Lower lobe of right lung (tissue), 2 donors: Measurements from ENCODE around the gene RNF113B. TPM values are rescaled to one million over a fixed set of nuclear protein-coding genes. Genes with fewer than 3 reads are reported as not detected.

Source experiments
- ATAC-seq, 2 donors: fragments of 200-7000 bp; cut with Tn5 transposase; one replicate each; pipeline ENCODE4 v1.9.1; 2020 to 2022; ENCODE audit warnings: mild to moderate bottlenecking in 2 of 2, moderate library complexity in 2 of 2
- DNase-seq: peaks from one replicate; pipeline ENCODE4 v3.0.0-alpha.2; 2020
- H3K27ac ChIP-seq: fragments of 200-600 bp; one replicate; pipeline ENCODE4 v1.8.0; 2022
- H3K27me3 ChIP-seq: fragments of 200-600 bp; one replicate; pipeline ENCODE4 v1.8.0; 2022; ENCODE audit warnings: low read depth
- H3K36me3 ChIP-seq: fragments of 200-600 bp; one replicate; pipeline ENCODE4 v1.8.0; 2022; ENCODE audit warnings: mild to moderate bottlenecking
- H3K4me1 ChIP-seq: fragments of 200-600 bp; one replicate; pipeline ENCODE4 v1.8.0; 2022
- H3K4me3 ChIP-seq: fragments of 200-600 bp; one replicate; pipeline ENCODE4 v1.8.0; 2022; ENCODE audit warnings: mild to moderate bottlenecking
- H3K9me3 ChIP-seq: fragments of 200-600 bp; one replicate; pipeline ENCODE4 v1.8.0; 2022
- CTCF ChIP-seq: fragments of 200-600 bp; IDR thresholded peaks from one replicate; pipeline ENCODE4 v1.8.0; 2022; ENCODE audit warnings: antibody characterized with exemption, mild to moderate bottlenecking
- intact Hi-C: fragments of 100-400 bp; cut with DNase I; formaldehyde crosslinking; loops from one replicate; pipeline ENCODE4 v1.11.0; 2022
- total RNA-seq: library from RNA; stranded (reverse); fragmentation: NEBNext Ultra II Directional; extraction: Animal tissue kit (Norgen Biotek cat#: 25700); gene quantifications from one replicate; pipeline ENCODE4 v1.2.1, GENCODE V29; 2021
- donor health status: DM: no; HTN: yes; CAD: no; lungs with severe emphysema.

RNF113B gene
- total RNA-seq, 1 donor from 2014 or later, result not detected

GRCh38 chr13:98200211-98200878 lies 23.3 kb upstream of the RNF113B start:
- H3K36me3 ChIP-seq, result no peaks in the 10 kb centered on the region
- H3K9me3 ChIP-seq, result no peaks in the 10 kb centered on the region
- intact Hi-C loops, result no loop called here
- ATAC-seq (no peak), DNase-seq (no peak)
- H3K27me3 ChIP-seq, result no peaks in the 10 kb centered on the region
- no peak overlapping the region for H3K4me3 ChIP-seq
- no peak overlapping the region for H3K27ac ChIP-seq
- no peak for TF ChIP-seq CTCF
- no peaks in the 10 kb centered on the region for H3K4me1 ChIP-seq

- TF ChIP-seq CTCF, result no peak
- no peaks in the 10 kb centered on the region for H3K9me3 ChIP-seq
- intact Hi-C loops, result no loop called here
- H3K4me3 ChIP-seq, result no peak overlapping the region
- ATAC-seq, result peak in 1 of 2 donors; percentile 40
- H3K27ac ChIP-seq, result no peak overlapping the region
- DNase-seq, result no peak
- H3K4me1 ChIP-seq, result no peaks in the 10 kb centered on the region
- no peaks in the 10 kb centered on the region for H3K36me3 ChIP-seq
- H3K27me3 ChIP-seq, result no peaks in the 10 kb centered on the region
Measured at GRCh38 chr13:98199480-98199879, 22.4 kb upstream of the RNF113B start.

- intact Hi-C loops, result no loop called here
- TF ChIP-seq CTCF, result no peak
- no peak for DNase-seq
Measured at GRCh38 chr13:98198683-98199082, 21.6 kb upstream of the RNF113B start.

GRCh38 chr13:98195054-98195791 lies 18.2 kb upstream of the RNF113B start:
- DNase-seq (no peak), ATAC-seq (peak in 1 of 2 donors; percentile 58)
- intact Hi-C loops, result no loop called here
- Histone ChIP-seq H3K4me3 (no peak overlapping the region), H3K9me3 (no peaks in the 10 kb centered on the region), H3K27ac (no peak overlapping the region), H3K36me3 (no peaks in the 10 kb centered on the region), H3K4me1 (peaks cover 7% of the 10 kb centered on the region), H3K27me3 (no peaks in the 10 kb centered on the region)
- TF ChIP-seq CTCF, result no peak

More at GRCh38 chr13:98198683-98199082, 21.6 kb upstream of the RNF113B start:
- Histone ChIP-seq H3K4me3 (no peak overlapping the region), H3K27ac (no peak overlapping the region), H3K4me1 (no peaks in the 10 kb centered on the region), H3K36me3 (no peaks in the 10 kb centered on the region), H3K9me3 (no peaks in the 10 kb centered on the region), H3K27me3 (no peaks in the 10 kb centered on the region)
- no peak for ATAC-seq

- no peaks in the 10 kb centered on the region for H3K36me3 ChIP-seq
- H3K4me3 ChIP-seq, result no peak overlapping the region
- peaks cover 23% of the 10 kb centered on the region for H3K4me1 ChIP-seq
- no peak overlapping the region for H3K27ac ChIP-seq
- no peak for ATAC-seq
- no peaks in the 10 kb centered on the region for H3K27me3 ChIP-seq
- no peaks in the 10 kb centered on the region for H3K9me3 ChIP-seq
- intact Hi-C loops, result no loop called here
- DNase-seq, result no peak
- no peak for TF ChIP-seq CTCF
Measured at GRCh38 chr13:98192008-98192407, 14.9 kb upstream of the RNF113B start.
